Measurements from ENCODE around the gene ANO8. TPM values are rescaled to one million over a fixed set of nuclear protein-coding genes. Genes with fewer than 3 reads are reported as not detected.

The ANO8 gene
- polyA plus RNA-seq, 3 donors, result 11.2 to 17.0 (median 16.4) TPM

GRCh38 chr19:17347361-17347760 is 12.7 kb upstream of the ANO8 start:
- DNase-seq, result no peak

- no peak for DNase-seq
Observed at GRCh38 chr19:17346109-17346671, 11.5 kb upstream of the ANO8 start.

GRCh38 chr19:17341845-17342244 is 7.2 kb upstream of the ANO8 start:
- no peak for DNase-seq

DNA sequence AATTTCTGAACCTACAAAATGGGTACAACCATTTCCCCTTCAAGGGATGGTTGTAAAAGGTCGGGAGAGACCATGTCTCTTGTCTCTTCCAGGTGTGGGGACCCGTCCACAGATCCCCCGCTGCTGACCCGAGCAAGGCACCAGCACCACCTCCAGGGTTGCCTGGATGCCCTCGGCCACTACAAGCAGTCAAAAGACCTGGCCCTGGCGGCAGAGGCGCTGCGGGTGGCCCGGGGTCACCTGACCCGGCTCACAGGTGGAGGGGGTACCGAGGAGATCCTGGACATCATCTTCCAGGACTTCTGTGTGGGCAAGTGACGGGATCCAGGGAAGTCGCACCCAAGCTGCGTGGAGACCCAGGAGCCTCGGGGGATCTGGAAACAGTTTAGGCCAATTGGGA is 6.7 kb upstream of the ANO8 start:
- DNase-seq, result no peak

- no peak for DNase-seq
Observed at GRCh38 chr19:17340871-17341357, 6.3 kb upstream of the ANO8 start.

DNA sequence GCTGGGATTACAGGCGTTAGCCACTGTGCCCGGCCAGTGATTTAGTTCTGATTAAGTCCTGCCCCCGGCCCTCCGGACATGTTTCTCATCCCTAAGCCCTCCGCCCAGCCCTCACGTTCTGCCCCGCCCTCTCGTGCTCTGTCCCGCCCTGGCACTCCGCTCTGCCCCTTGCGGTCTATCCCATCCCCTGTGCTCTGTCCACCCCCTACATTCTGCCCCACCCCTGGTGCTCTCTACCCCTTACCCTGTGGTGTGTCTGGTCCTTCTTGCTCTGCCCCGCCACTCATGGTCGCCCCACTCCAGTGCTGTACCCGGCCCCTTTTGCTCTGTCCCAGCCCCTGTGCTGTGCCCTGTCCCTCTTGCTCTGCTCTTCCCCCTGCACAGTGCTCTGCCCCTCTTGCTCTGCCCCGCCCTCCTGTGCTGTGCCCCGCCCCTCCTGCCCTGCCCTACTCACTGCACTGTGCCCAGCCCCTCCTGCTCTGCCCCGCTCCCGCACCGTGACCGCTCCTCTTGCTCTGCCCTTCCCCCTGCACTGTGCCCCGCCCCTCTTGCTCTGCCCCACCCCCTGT is 5.7 kb upstream of the ANO8 start:
- DNase-seq, result no peak

DNA sequence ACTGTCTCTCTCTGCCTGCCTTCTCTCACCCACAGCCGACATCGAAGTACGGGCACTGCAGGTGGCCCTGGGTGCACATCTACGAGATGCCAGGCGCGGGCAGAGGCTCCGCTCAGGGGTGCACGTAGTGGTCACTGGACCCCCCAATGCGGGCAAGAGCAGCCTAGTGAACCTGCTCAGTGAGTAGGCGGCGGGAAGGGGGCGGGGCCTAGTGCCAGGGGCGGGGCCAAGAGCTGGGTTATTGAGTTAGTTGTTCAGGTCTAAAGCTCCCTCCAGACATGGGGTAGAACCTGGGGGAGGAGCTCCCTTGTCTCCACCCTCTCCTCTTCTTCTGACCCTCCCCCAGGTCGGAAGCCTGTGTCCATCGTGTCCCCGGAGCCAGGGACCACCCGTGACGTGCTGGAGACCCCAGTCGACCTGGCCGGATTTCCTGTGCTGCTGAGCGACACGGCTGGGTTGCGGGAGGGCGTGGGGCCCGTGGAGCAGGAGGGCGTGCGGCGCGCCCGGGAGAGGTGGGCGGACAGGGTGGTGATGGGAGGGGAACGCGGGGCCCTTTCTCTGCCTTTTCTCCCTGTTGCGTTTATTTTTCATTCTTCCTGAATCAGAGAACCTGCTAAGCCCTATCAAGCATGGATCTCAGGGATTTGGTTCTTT is 4.6 kb upstream of the ANO8 start:
- DNase-seq, result no peak

DNA sequence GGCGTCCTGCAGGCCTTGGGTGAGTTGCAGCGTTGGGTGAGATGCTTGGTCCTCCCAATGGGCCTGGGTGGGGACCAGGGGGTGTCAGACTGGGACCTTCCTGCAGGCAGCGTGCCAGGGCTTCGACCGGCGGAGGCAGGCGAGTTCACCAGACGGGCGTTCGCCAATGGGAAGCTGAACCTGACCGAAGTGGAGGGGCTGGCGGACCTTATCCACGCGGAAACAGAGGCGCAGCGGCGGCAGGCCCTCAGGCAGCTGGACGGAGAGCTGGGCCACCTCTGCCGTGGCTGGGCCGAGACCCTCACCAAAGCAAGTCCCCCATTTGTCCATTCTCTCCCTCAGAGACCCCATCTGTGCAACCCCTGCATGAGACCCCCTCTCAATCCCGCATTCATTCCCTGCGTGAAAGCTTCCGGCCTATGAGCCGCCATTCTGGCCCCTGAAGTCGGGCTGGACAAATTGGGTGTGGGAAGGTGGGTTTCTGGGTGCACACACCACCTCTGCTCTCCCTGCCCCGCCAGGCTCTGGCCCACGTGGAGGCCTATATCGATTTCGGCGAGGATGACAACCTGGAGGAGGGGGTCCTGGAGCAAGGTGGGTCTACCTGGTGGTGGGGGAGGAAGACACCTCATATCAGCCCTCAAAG is 3.9 kb upstream of the ANO8 start:
- DNase-seq, result no peak

GRCh38 chr19:17337675-17338432 is 3.2 kb upstream of the ANO8 start:
- no peak for DNase-seq

- DNase-seq, result peak; percentile 98
Observed at GRCh38 chr19:17336872-17337674, 2.4 kb upstream of the ANO8 start, which contains the start of gene GTPBP3. Gene GTPBP3, plus strand, starts transcription at chr19:17337553. Its CDS starts 59 bp downstream, at chr19:17337612.

GRCh38 chr19:17335575-17335974 is 920 bp upstream of the ANO8 start:
- DNase-seq, result no peak

GRCh38 chr19:17333611-17334413 is 843 bp downstream of the ANO8 start:
- no peak for DNase-seq

DNA sequence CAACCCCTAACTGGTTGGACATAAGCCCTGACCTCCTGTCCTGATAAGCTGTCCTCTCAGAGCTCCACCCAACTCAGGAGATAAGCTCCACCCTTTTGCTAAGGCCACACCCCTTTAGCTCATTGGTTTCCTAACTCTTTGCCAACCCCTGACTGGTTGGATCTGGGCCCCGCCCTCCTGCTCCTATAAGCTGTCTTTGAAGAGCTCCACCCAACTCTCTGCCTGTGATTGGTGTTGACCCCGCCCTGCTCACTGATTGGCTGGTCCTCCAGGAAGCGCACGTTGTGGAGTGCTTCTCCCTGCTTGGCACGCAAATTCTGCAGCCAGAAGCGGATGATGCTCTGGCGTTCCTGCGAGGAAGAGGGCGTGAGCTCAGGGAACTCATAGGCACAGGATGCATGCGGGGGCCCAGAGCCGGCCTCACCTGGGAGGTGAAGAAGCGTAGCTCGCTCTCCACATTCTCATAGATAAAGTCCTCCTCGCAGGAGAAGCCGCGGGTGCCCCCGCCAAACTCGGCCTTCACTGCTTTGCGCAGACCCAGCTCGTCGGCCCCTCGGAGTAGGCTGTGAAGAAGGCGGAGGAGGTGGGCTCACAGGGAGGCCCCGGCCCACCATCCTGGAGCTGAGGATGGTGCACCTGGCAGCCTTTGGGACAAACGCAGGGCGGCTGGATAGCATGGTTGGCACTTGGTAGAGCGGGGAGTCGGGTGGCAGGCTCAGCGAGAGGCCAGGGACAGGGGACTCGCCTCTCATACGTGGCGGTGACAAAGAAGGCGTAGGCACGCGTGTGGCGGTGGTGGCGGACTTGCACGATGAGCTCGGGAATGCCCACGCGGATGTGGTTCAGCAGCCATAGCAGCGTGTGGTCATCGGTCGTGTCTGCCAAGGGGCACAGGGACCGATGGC is 1.7 kb downstream of the ANO8 start:
- DNase-seq, result no peak

- no peak for DNase-seq
Observed at GRCh38 chr19:17332360-17332676, 2.3 kb downstream of the ANO8 start.

GRCh38 chr19:17331045-17331558 is 3.6 kb downstream of the ANO8 start:
- DNase-seq, result no peak

DNA sequence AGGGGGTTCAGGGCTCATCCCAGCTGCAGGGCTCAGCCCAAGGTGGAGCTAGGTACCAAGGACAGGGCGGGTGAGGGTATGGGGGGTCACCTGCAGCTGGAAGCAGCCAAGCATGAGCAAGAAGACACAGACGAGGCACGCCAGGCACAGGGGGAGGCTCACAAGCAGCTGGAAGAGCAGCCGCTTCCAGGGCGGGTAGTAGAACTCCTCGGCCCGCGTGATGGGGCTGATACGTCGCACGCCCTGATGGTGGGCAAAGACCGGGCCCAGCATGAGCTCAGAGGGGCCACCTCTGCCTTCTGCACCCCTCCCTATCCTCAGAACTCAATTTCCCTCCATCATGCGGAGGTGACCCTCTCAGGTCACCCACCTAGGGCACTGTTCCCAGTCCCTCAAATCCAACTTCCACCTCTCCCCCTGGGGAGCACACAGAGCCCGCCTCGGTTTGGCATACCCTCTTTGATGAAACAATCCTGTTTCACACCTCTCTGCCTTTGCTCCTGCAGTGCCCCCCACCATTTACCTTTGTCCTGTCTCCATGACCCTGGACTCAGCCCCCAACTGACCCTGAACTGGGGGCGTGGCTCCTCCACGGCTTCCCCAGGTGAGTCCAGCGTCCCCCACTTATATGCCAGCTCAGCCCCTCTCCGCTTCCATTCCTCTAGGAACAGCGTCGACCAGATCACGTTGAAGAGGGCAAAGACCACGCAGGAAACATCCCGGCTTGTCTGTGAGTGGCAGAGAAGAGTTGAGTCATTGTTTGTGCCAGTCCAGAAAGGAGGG is 4.2 kb downstream of the ANO8 start:
- DNase-seq, result no peak

GRCh38 chr19:17329366-17330261 is 5.0 kb downstream of the ANO8 start:
- DNase-seq, result no peak
